GM19328 (cell line): ENCODE measurements around the gene HSFX1.

Experiments
- ATAC-seq: cut with Tn5 transposase; IDR thresholded peaks from one replicate; pipeline ENCODE4 v1.9.1; 2021; ENCODE audit warnings: mild to moderate bottlenecking, moderate library complexity; ENCODE audit not compliant: unreplicated experiment

HSFX1 gene

GRCh38 chrX:149804102-149804501 is 30.2 kb downstream of the HSFX1 start:
- no peak for ATAC-seq

GRCh38 chrX:149807747-149808458 is 34.0 kb downstream of the HSFX1 start:
- no peak for ATAC-seq

DNA sequence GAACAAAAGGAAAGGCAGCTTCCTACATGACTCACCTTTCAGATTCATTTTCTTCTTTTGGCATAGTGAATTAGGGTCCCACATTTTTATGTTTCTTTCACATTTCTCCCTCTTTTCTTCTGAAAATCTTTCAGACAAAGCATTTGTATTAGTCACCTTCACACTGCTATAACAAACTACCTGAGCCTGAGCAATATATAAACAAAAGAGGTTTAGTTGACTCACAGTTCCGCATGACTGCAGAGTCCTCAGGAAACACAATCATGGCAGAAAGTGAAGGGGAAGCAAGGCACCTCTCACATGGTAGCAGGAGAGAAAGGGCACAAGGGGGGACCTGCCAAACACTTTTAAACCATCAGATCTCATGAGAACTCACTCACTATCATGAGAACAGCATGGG is 44.8 kb downstream of the HSFX1 start:
- no peak for ATAC-seq

DNA sequence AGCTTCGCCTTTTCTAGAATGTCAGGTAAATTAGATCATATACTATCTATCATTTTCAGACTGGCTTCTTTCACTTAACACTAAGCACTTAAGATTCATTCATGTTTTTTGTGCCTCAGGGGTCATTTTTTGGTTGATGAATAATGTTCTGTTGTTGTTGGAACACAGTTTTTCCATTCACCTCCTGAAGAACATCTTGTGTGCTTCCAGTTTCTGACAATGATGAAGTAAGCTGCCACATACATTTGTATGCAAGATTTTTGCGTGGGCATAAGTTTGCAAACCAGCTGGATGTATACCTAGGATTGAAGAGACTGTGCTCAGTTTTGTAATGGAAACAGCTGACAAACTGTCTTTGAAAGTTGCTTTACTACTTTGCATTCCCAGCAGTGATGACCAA is 45.5 kb downstream of the HSFX1 start:
- no peak for ATAC-seq

DNA sequence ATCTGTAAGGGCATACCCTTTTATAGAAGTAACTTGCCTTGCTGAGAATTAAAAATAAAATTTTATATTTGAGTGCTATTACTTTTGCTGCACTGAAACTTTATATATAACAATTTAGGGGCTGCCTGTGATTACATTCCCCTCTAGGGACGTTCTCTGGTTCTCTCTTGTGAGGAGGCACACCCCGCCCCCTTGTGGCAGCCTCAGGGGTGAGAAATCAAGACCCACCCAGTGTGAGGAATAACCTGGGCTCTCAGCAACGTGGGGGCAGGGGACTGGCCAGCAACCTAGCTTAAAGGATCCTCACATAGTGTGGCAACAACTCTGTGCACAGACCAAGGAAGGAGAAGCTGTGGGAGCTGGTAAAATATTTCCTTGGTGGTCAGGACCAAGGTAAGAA is 51.6 kb downstream of the HSFX1 start:
- ATAC-seq, result no peak
